ENCODE measurements around the gene SH3RF3. TPM values are rescaled to one million over a fixed set of nuclear protein-coding genes. Genes with fewer than 3 reads are reported as not detected.

The SH3RF3 gene
- total and polyA plus RNA-seq, 12 donors = 0.72 to 19.1 (median 12.2) TPM

- no peak for DNase-seq
- Histone ChIP-seq H3K36me3 (replicated peaks in 1 of 2) (no peaks in the 10 kb centered on the region), H3K27ac (no peak overlapping the region), H3K4me3 (no peak overlapping the region), H3K4me1 (replicated peaks in 1 of 2) (no peaks in the 10 kb centered on the region), H3K27me3 (no peaks in the 10 kb centered on the region), H3K9me3 (replicated peaks in 1 of 3) (no peaks in the 10 kb centered on the region)
- 76 to 96% (median 86%) methylated on average over 3 to 6 of the region's 6 CpGs for WGBS, 4 donors
- intact Hi-C loops (cut with DNase I) = no loop called here
- TF ChIP-seq CTCF (IDR thresholded peaks at IDR 0.05) = no peak
- TF ChIP-seq POLR2A (IDR thresholded peaks at IDR 0.05) = no peak
These were observed 394.1 kb downstream of the SH3RF3 start for GRCh38 chr2:109523121-109523520.

- no peaks in the 10 kb centered on the region for H3K27me3 ChIP-seq
- no peaks in the 10 kb centered on the region for H3K36me3 ChIP-seq (replicated peaks in 1 of 2)
- H3K27ac ChIP-seq = no peak overlapping the region
- no peaks in the 10 kb centered on the region for H3K9me3 ChIP-seq (replicated peaks in 1 of 3)
- intact Hi-C loops (cut with DNase I) = no loop called here
- no peak for TF ChIP-seq POLR2A (IDR thresholded peaks at IDR 0.05)
- no peak for TF ChIP-seq CTCF (IDR thresholded peaks at IDR 0.05)
- no peak for DNase-seq
- H3K4me1 ChIP-seq (replicated peaks in 1 of 2) = no peaks in the 10 kb centered on the region
- H3K4me3 ChIP-seq = no peak overlapping the region
- 71 to 89% (median 78%) methylated on average over 6 to 13 of the region's 13 CpGs for WGBS, 4 donors
These were observed 394.7 kb downstream of the SH3RF3 start for GRCh38 chr2:109523536-109524361.

- 45 to 74% (median 66%) methylated on average over 3 to 4 of the region's 4 CpGs for WGBS, 4 donors
- Histone ChIP-seq H3K4me3 (no peak overlapping the region), H3K27ac (no peak overlapping the region), H3K9me3 (replicated peaks in 1 of 3) (no peaks in the 10 kb centered on the region), H3K36me3 (replicated peaks in 1 of 2) (no peaks in the 10 kb centered on the region), H3K4me1 (replicated peaks in 1 of 2) (no peaks in the 10 kb centered on the region), H3K27me3 (no peaks in the 10 kb centered on the region)
- TF ChIP-seq CTCF (IDR thresholded peaks at IDR 0.05) (no peak), POLR2A (IDR thresholded peaks at IDR 0.05) (no peak)
- intact Hi-C loops (cut with DNase I) = no loop called here
- no peak for DNase-seq
These were observed 396.8 kb downstream of the SH3RF3 start for GRCh38 chr2:109525836-109526235.

- Histone ChIP-seq H3K36me3 (replicated peaks in 1 of 2) (no peaks in the 10 kb centered on the region), H3K4me1 (replicated peaks in 1 of 2) (no peaks in the 10 kb centered on the region), H3K27me3 (no peaks in the 10 kb centered on the region), H3K4me3 (no peak overlapping the region), H3K27ac (no peak overlapping the region), H3K9me3 (replicated peaks in 1 of 3) (no peaks in the 10 kb centered on the region)
- intact Hi-C loops (cut with DNase I) = no loop called here
- WGBS, 4 donors = 83 to 91% (median 87%) methylated on average over 8 to 11 of the region's 11 CpGs
- peak in 1 of 7 donors; percentile 13 for DNase-seq
- no peak for TF ChIP-seq CTCF (IDR thresholded peaks at IDR 0.05)
These were observed 397.5 kb downstream of the SH3RF3 start for GRCh38 chr2:109526442-109526970.

All from adrenal gland (tissue), 12 donors.